ENCODE measurements around the gene GMEB2. TPM values are rescaled to one million over a fixed set of nuclear protein-coding genes. Genes with fewer than 3 reads are reported as not detected.

Gene GMEB2
- total RNA-seq, 1 donor from 2014 or later: 8.0 TPM

GRCh38 chr20:63589261-63590217, 37.4 kb downstream of the GMEB2 start:
- H3K27me3 Mint-ChIP-seq (ENCODE audit: insufficient read depth, low read depth): peaks cover 3% of the 10 kb centered on the region
- Histone ChIP-seq H3K4me2 (no peak overlapping the region), H3K4me1 (no peaks in the 10 kb centered on the region), H3K27ac (no peak overlapping the region), H3K79me2 (ENCODE audit: low read depth) (no peaks in the 10 kb centered on the region), H3K9me3 (ENCODE audit: low read depth) (no peaks in the 10 kb centered on the region), H3F3A (ENCODE audit: low read depth) (no peaks in the 10 kb centered on the region), H3K9ac (no peak overlapping the region), H4K20me1 (ENCODE audit: low read depth) (no peaks in the 10 kb centered on the region), H2AFZ (replicated peaks) (no peak overlapping the region), H3K36me3 (no peaks in the 10 kb centered on the region), H3K4me3 (no peak overlapping the region), H3K27me3 (no peaks in the 10 kb centered on the region)
- TF ChIP-seq CTCF (IDR thresholded peaks at IDR 0.05) (no peak), EZH2 (IDR thresholded peaks at IDR 0.05) (no peak), EZH2phosphoT487 (IDR thresholded peaks at IDR 0.05) (no peak)
- DNase-seq (ENCODE audit: low spot score): no peak
- no peak overlapping the region for H3K4me3 Mint-ChIP-seq
- H3K4me1 Mint-ChIP-seq: peaks cover 8% of the 10 kb centered on the region
- no peaks in the 10 kb centered on the region for H3K9me3 Mint-ChIP-seq
- H3K27ac Mint-ChIP-seq: no peak overlapping the region
- peaks cover 15% of the 10 kb centered on the region for H3K36me3 Mint-ChIP-seq

- Histone ChIP-seq H3K27ac (no peak overlapping the region), H3K9ac (no peak overlapping the region), H3K9me3 (ENCODE audit: low read depth) (no peaks in the 10 kb centered on the region), H3F3A (ENCODE audit: low read depth) (no peaks in the 10 kb centered on the region), H4K20me1 (ENCODE audit: low read depth) (no peaks in the 10 kb centered on the region), H3K4me1 (no peaks in the 10 kb centered on the region), H3K36me3 (no peaks in the 10 kb centered on the region), H3K4me3 (no peak overlapping the region), H3K4me2 (no peak overlapping the region), H3K79me2 (ENCODE audit: low read depth) (no peaks in the 10 kb centered on the region), H2AFZ (replicated peaks) (no peak overlapping the region), H3K27me3 (no peaks in the 10 kb centered on the region)
- H3K36me3 Mint-ChIP-seq: peaks cover 15% of the 10 kb centered on the region
- no peak overlapping the region for H3K27ac Mint-ChIP-seq
- peaks cover 8% of the 10 kb centered on the region for H3K4me1 Mint-ChIP-seq
- no peak for DNase-seq (ENCODE audit: low spot score)
- no peaks in the 10 kb centered on the region for H3K9me3 Mint-ChIP-seq
- TF ChIP-seq CTCF (IDR thresholded peaks at IDR 0.05) (no peak), EZH2 (IDR thresholded peaks at IDR 0.05) (no peak), EZH2phosphoT487 (IDR thresholded peaks at IDR 0.05) (no peak)
- H3K4me3 Mint-ChIP-seq: no peak overlapping the region
- peaks cover 3% of the 10 kb centered on the region for H3K27me3 Mint-ChIP-seq (ENCODE audit: insufficient read depth, low read depth)
These were observed 38.3 kb downstream of the GMEB2 start for GRCh38 chr20:63588641-63589041.

- Mint-ChIP-seq H3K9me3 (no peaks in the 10 kb centered on the region), H3K4me1 (peaks cover 12% of the 10 kb centered on the region), H3K4me3 (no peak overlapping the region), H3K36me3 (peaks cover 9% of the 10 kb centered on the region), H3K27ac (peak overlapping the region; percentile 46), H3K27me3 (ENCODE audit: insufficient read depth, low read depth) (peaks cover 3% of the 10 kb centered on the region)
- no peaks in the 10 kb centered on the region for H3F3A ChIP-seq (ENCODE audit: low read depth)
- H3K79me2 ChIP-seq (ENCODE audit: low read depth): no peaks in the 10 kb centered on the region
- H3K4me3 ChIP-seq: no peak overlapping the region
- H3K9ac ChIP-seq: no peak overlapping the region
- no peaks in the 10 kb centered on the region for H3K36me3 ChIP-seq
- DNase-seq (ENCODE audit: low spot score): no peak
- TF ChIP-seq CTCF (IDR thresholded peaks at IDR 0.05): no peak
- TF ChIP-seq EZH2phosphoT487 (IDR thresholded peaks at IDR 0.05): no peak
- no peak for TF ChIP-seq EZH2 (IDR thresholded peaks at IDR 0.05)
- no peak overlapping the region for H3K27ac ChIP-seq
- H3K9me3 ChIP-seq (ENCODE audit: low read depth): no peaks in the 10 kb centered on the region
- no peaks in the 10 kb centered on the region for H3K4me1 ChIP-seq
- H4K20me1 ChIP-seq (ENCODE audit: low read depth): no peaks in the 10 kb centered on the region
- H3K27me3 ChIP-seq: no peaks in the 10 kb centered on the region
- no peak overlapping the region for H2AFZ ChIP-seq (replicated peaks)
- H3K4me2 ChIP-seq: no peak overlapping the region
These were observed 38.9 kb downstream of the GMEB2 start for GRCh38 chr20:63587776-63588591.
